GM10248 (cell line): ENCODE measurements around the gene FAIM2.

Experiments
- CTCF ChIA-PET: fragments of 300-600 bp; sonication (Branson Sonifier 250); formaldehyde crosslinking; extraction: SDS; loops from one replicate; lab custom pipeline; 2021; ENCODE audit warnings: antibody characterized with exemption; lab: Yijun Ruan, JAX
- POLR2A ChIA-PET: fragments of 350-650 bp; sonication (Branson Sonifier 250); formaldehyde crosslinking; extraction: SDS; loops from one replicate; lab custom pipeline; 2020; ENCODE audit warnings: antibody characterized with exemption; lab: Yijun Ruan, JAX
- DNase-seq: peaks from one replicate; pipeline ENCODE4 v3.0.0; 2012; ENCODE audit errors: extremely low spot score
- TF ChIP-seq, protein P1 (sequence below): IDR thresholded peaks from 2 replicates; pipeline ENCODE4 v1.5.1; 2012; ENCODE audit warnings: mild to moderate bottlenecking, low read depth; ENCODE audit errors: extremely low read depth, missing control alignments, control extremely low read depth

FAIM2 gene

GRCh38 chr12:49939707-49940106, 36.0 kb upstream of the FAIM2 start:
- no peak for DNase-seq
- TF ChIP-seq, protein P1, sequence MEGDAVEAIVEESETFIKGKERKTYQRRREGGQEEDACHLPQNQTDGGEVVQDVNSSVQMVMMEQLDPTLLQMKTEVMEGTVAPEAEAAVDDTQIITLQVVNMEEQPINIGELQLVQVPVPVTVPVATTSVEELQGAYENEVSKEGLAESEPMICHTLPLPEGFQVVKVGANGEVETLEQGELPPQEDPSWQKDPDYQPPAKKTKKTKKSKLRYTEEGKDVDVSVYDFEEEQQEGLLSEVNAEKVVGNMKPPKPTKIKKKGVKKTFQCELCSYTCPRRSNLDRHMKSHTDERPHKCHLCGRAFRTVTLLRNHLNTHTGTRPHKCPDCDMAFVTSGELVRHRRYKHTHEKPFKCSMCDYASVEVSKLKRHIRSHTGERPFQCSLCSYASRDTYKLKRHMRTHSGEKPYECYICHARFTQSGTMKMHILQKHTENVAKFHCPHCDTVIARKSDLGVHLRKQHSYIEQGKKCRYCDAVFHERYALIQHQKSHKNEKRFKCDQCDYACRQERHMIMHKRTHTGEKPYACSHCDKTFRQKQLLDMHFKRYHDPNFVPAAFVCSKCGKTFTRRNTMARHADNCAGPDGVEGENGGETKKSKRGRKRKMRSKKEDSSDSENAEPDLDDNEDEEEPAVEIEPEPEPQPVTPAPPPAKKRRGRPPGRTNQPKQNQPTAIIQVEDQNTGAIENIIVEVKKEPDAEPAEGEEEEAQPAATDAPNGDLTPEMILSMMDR: no peak
- CTCF ChIA-PET: interaction anchor here (1.0 to 7.1 kb wide), 2 partner anchors 28 to 130 kb away, joined by 5 to 47 read pairs; no protein-coding TSS in a partner anchor
- POLR2A ChIA-PET: no interaction called here

DNA sequence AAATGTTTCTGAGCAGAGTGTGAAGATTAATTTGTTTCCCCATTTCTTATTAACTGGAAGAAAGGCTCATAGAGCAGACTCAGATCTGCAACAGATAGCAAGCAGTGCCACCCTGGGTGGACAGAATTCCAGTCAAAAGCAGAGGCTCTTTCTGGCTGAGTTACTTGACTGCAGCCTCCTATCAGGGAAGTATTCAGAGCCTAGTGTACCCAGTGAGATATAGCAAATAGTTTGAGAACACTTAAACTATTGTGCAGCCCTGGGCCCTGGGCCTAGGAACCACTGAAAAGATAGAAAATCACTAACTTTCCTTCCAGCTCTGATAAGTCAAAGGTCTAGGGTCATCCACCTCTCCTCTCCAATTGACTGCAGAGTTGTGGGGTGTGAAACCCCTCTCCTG, 35.6 kb upstream of the FAIM2 start:
- ChIA-PET CTCF (interaction anchor here (1.0 to 7.1 kb wide), 2 partner anchors 28 to 131 kb away, joined by 5 to 47 read pairs; no protein-coding TSS in a partner anchor), POLR2A (no interaction called here)
- TF ChIP-seq, protein P1: no peak
- no peak for DNase-seq

DNA sequence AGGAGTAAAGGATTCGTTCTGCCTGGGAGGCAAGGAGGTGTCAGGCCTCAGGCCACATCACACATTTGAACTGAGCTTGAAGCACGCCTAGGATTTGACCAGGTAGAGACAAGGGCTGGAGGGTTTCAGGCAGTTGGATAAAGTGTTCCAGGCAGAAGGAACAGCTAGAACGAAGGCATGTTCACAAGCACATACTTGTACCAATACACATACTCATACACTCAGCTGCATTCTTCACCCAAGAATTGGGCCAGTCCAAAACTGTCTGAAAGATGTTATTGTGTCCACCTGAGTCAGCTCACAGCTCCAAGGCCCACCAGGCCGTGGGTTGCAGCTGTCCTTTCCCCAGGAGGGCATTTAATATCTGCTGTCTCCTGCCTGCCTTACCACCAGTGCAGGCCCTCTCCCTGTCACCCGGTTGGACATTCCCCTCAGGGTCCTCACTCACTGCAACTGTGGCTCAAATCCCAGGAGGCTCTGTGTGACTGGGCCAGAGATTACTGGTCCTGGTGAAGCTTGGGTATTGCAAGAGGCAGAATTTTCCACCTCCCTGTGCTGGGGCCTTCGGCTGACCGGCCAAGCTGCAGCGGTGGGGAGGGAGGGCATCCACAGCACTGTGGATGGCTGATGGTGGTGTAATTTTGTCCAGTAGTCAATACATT, 34.1 kb upstream of the FAIM2 start:
- POLR2A ChIA-PET: no interaction called here
- CTCF ChIA-PET: interaction anchor here (0.6 to 7.1 kb wide), 6 partner anchors 8 to 118 kb away, joined by 3 to 47 read pairs (median 4); no protein-coding TSS in a partner anchor
- no peak for DNase-seq
- TF ChIP-seq, protein P1: no peak

DNA sequence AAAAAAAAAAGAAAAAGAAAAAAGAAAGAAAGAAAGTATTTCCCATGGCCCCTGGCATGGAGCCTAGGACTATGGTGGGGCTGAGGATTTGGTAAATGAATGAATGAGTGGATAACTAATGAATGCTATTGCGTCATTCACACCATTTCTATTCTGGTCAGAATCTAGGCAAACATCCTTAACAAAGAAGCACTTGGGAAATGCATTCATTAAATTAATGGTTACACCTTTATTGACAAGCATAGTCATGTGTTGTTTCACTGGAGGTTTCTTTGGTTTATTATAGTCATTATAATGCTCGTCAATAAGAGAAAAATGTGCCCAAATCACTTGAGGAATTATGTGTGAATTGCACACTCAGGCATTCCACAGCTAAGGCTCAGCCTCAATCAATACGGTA, 33.2 kb upstream of the FAIM2 start:
- POLR2A ChIA-PET: no interaction called here

GRCh38 chr12:49934505-49934904, 30.8 kb upstream of the FAIM2 start:
- ChIA-PET POLR2A (no interaction called here), CTCF (interaction anchor here (10.0 kb wide), 1 partner anchor 12 kb away, joined by 65 read pairs; no protein-coding TSS in a partner anchor)
- TF ChIP-seq, protein P1: no peak
- DNase-seq: no peak

More for the DNA sequence above, 33.2 kb upstream of the FAIM2 start:
- TF ChIP-seq, protein P1: no peak
- no peak for DNase-seq
- CTCF ChIA-PET: interaction anchor here (1.0 to 7.1 kb wide), 5 partner anchors 9 to 119 kb away, joined by 3 to 47 read pairs (median 4); no protein-coding TSS in a partner anchor

GRCh38 chr12:49933796-49934195, 30.1 kb upstream of the FAIM2 start:
- no peak for DNase-seq
- ChIA-PET CTCF (interaction anchor here (4.1 to 10.0 kb wide), 2 partner anchors 13 to 33 kb away, joined by 16 to 65 read pairs; no protein-coding TSS in a partner anchor), POLR2A (no interaction called here)
- TF ChIP-seq, protein P1: no peak
